Subcutaneous abdominal adipose tissue (tissue), 5 donors: ENCODE data around the gene RAB36.

Source experiments
- H3K27ac ChIP-seq: one replicate; pipeline ENCODE4 v1.7.0; 2013; ENCODE audit warnings: low read depth, mild to moderate bottlenecking, inconsistent platforms, low read length, moderate library complexity
- H3K27me3 ChIP-seq, 5 donors: one replicate each; pipeline ENCODE4 v1.7.0; 2013; ENCODE audit warnings: low read length in 5 of 5, inconsistent platforms in 1 of 5; ENCODE audit not compliant: control insufficient read depth in 5 of 5, insufficient read depth in 4 of 5
- H3K36me3 ChIP-seq, 5 donors: one replicate each; pipeline ENCODE4 v1.7.0; 2013; ENCODE audit warnings: low read length in 5 of 5; ENCODE audit not compliant: control insufficient read depth in 5 of 5, insufficient read depth in 5 of 5
- H3K4me1 ChIP-seq, 5 donors: one replicate each; pipeline ENCODE4 v1.7.0; 2013; ENCODE audit warnings: low read length in 5 of 5, mild to moderate bottlenecking in 3 of 5, moderate library complexity in 1 of 5; ENCODE audit not compliant: control insufficient read depth in 5 of 5, insufficient read depth in 5 of 5
- H3K4me3 ChIP-seq, 5 donors: one replicate each; pipeline ENCODE4 v1.7.0; 2013; ENCODE audit warnings: low read length in 5 of 5, low read depth in 1 of 5
- H3K9ac ChIP-seq, 5 donors: one replicate each; pipeline ENCODE4 v1.7.0; 2013; ENCODE audit warnings: low read length in 5 of 5, mild to moderate bottlenecking in 4 of 5, moderate library complexity in 3 of 5
- H3K9me3 ChIP-seq, 5 donors: one replicate each; pipeline ENCODE4 v1.7.0; 2013; ENCODE audit warnings: low read length in 5 of 5; ENCODE audit not compliant: control insufficient read depth in 5 of 5
- donor health status: healthy.
- donor health status: healthy.
- donor health status: healthy.
- donor health status: healthy.
- donor health status: healthy.

The RAB36 gene

DNA sequence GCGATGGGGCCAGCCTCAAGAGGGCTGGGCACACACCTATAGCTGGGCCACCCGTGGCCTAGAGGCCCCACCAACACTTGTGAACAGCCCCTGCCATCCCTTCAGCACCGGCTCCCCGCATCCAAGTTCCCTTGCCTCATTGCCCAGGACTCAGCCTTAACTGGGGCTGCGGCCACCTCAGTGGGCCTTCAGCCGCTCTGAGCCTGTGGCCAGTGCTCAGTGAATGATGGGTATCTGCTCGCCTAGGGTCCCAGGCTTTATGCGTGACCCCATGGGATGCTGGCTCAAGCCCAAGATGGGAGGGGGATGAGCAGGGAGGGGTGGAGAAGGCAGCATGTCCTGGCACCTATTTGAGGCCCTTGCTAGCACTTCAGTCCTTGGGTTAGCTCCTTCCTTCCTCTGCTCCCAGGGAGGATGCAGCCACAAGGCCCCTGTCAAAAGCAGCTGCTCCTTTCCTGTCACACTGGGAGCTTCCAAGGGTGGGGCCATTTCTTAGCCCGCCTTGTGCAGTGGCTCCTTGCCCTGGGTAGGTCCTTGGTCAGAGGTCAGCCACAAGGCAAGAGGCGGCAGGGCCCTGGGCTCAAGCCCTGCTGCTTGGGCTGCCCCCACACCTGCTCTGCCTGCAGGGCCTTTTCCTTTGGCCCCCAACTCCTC is 43.1 kb upstream of the RAB36 start:
- H3K27me3 ChIP-seq, result no peaks in the 10 kb centered on the region
- peaks cover 0 to 4% (median 0%) of the 10 kb centered on the region in 5 donors for H3K36me3 ChIP-seq
- H3K27ac ChIP-seq, result no peak overlapping the region
- peaks cover 0 to 55% (median 13%) of the 10 kb centered on the region in 5 donors for H3K4me1 ChIP-seq
- no peak overlapping the region for H3K9ac ChIP-seq
- no peaks in the 10 kb centered on the region for H3K9me3 ChIP-seq
- H3K4me3 ChIP-seq, result no peak overlapping the region

GRCh38 chr22:23102776-23103175 is 42.5 kb upstream of the RAB36 start:
- no peak overlapping the region for H3K9ac ChIP-seq
- H3K27ac ChIP-seq, result no peak overlapping the region

GRCh38 chr22:23103199-23103954 is 41.9 kb upstream of the RAB36 start:
- Histone ChIP-seq H3K27me3 (no peaks in the 10 kb centered on the region), H3K4me1 (peaks cover 0 to 42% (median 8%) of the 10 kb centered on the region in 5 donors), H3K9ac (no peak overlapping the region), H3K27ac (no peak overlapping the region), H3K4me3 (no peak overlapping the region), H3K36me3 (peaks cover 0 to 6% (median 0%) of the 10 kb centered on the region in 5 donors), H3K9me3 (no peaks in the 10 kb centered on the region)

More at GRCh38 chr22:23102776-23103175, 42.5 kb upstream of the RAB36 start:
- peaks cover 0 to 48% (median 13%) of the 10 kb centered on the region in 5 donors for H3K4me1 ChIP-seq
- H3K9me3 ChIP-seq, result no peaks in the 10 kb centered on the region
- no peak overlapping the region for H3K4me3 ChIP-seq
- H3K27me3 ChIP-seq, result no peaks in the 10 kb centered on the region
- peaks cover 0 to 4% (median 0%) of the 10 kb centered on the region in 5 donors for H3K36me3 ChIP-seq

- Histone ChIP-seq H3K4me1 (peaks cover 0 to 38% (median 0%) of the 10 kb centered on the region in 5 donors), H3K27me3 (no peaks in the 10 kb centered on the region), H3K9ac (no peak overlapping the region), H3K36me3 (peaks cover 0 to 6% (median 0%) of the 10 kb centered on the region in 5 donors), H3K27ac (no peak overlapping the region), H3K9me3 (no peaks in the 10 kb centered on the region), H3K4me3 (no peak overlapping the region)
These were observed 40.9 kb upstream of the RAB36 start for GRCh38 chr22:23104187-23104971.

DNA sequence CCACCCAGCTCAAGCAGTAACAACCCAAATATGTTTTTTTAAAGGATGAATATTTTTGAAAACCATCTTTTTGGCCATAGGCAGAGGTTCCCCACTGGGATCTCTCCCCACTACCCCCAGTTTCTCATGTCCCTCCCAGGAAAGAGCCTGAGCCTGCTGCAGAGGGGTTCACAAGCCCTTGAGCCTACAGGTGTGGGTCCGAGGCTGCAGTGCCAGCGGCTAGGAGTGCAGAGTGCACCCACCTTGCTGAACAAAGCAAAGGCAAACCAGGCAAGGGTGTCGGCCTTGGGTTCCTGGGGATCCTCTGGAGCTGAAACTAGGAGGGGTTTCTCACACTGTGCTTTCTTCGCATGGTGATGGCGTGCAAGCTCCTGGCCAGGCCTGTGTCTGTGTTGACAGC is 40.0 kb upstream of the RAB36 start:
- H3K36me3 ChIP-seq, result peaks cover 0 to 6% (median 0%) of the 10 kb centered on the region in 5 donors
- no peaks in the 10 kb centered on the region for H3K27me3 ChIP-seq
- no peaks in the 10 kb centered on the region for H3K9me3 ChIP-seq
- H3K9ac ChIP-seq, result no peak overlapping the region
- no peak overlapping the region for H3K27ac ChIP-seq
- H3K4me3 ChIP-seq, result no peak overlapping the region
- peaks cover 0 to 38% (median 1%) of the 10 kb centered on the region in 5 donors for H3K4me1 ChIP-seq

- Histone ChIP-seq H3K9ac (no peak overlapping the region), H3K4me1 (peaks cover 0 to 38% (median 4%) of the 10 kb centered on the region in 5 donors), H3K9me3 (no peaks in the 10 kb centered on the region), H3K27ac (no peak overlapping the region), H3K4me3 (no peak overlapping the region), H3K36me3 (peaks cover 0 to 6% (median 0%) of the 10 kb centered on the region in 5 donors), H3K27me3 (no peaks in the 10 kb centered on the region)
These were observed 39.4 kb upstream of the RAB36 start for GRCh38 chr22:23105919-23106318.

- Histone ChIP-seq H3K9ac (no peak overlapping the region), H3K9me3 (no peaks in the 10 kb centered on the region), H3K4me1 (peaks cover 0 to 41% (median 4%) of the 10 kb centered on the region in 5 donors)
These were observed 38.9 kb upstream of the RAB36 start for GRCh38 chr22:23106344-23106743.

DNA sequence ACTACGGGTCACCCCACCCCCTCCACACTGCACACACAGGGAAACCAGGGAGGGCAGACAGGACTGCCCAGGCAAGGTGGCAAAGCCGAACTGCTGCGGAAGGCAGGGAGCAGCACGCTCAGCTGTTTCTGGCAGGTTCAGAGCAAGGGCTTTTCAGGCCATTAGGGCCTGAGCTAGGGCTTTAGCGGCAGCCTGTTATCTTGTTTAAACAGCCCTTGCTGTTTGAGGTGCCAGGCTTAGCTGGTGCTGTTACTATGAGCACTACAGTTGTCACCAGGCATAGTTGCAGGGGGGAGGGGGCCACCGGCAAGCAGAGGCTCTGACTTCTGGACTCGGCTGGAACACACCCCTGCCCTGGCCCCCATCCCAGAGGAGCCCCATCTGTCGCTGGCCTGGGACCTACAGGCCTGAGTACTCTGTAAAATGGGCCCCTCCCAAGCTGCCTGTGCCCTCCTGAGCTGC is 38.3 kb upstream of the RAB36 start:
- H3K9ac ChIP-seq, result no peak overlapping the region
- no peak overlapping the region for H3K4me3 ChIP-seq
- H3K9me3 ChIP-seq, result no peaks in the 10 kb centered on the region
- H3K36me3 ChIP-seq, result peaks cover 0 to 6% (median 0%) of the 10 kb centered on the region in 5 donors
- peaks cover 0 to 41% (median 5%) of the 10 kb centered on the region in 5 donors for H3K4me1 ChIP-seq
- no peaks in the 10 kb centered on the region for H3K27me3 ChIP-seq
- H3K27ac ChIP-seq, result no peak overlapping the region

More at GRCh38 chr22:23106344-23106743, 38.9 kb upstream of the RAB36 start:
- Histone ChIP-seq H3K27me3 (no peaks in the 10 kb centered on the region), H3K4me3 (no peak overlapping the region), H3K36me3 (peaks cover 0 to 6% (median 0%) of the 10 kb centered on the region in 5 donors), H3K27ac (no peak overlapping the region)

DNA sequence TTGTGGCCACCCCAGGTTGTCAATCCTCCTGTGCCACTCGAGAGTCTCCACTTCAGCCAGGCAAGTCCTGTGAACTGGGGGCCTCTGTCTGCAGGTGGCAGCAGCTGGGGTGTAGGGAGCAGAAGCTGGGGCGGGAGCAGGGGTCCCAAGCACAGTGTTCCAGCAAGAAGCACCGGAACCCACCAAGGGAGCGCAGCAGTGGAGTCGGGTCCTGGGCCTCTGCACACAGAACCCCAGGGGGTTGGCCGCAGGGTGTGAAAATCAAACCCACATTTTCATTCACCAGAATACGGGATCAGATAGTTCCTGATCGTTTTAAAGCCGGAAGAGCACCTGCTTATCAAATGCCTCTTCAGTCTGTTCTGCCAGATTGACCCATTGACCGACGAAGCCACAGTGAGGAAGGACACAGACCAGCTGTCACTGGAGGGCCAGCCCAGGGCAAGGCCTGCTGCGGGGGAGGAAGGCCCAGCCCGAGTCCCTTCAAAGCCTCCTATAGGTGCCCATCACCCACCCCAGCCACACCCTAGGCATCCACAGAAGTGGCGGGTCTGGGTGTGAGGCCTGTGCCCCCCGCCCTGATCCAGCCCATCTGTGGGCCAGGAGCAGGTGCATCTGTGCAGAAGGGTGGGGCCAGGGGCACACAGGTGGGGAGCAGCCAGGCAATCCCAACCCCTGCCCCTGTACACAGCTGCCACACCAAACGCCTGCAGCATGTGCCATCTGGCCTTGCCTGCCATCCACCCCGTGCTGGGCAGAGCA is 37.6 kb upstream of the RAB36 start:
- no peak overlapping the region for H3K9ac ChIP-seq

More for the DNA sequence above, 37.6 kb upstream of the RAB36 start:
- Histone ChIP-seq H3K9me3 (no peaks in the 10 kb centered on the region), H3K27ac (no peak overlapping the region), H3K4me3 (no peak overlapping the region), H3K27me3 (no peaks in the 10 kb centered on the region), H3K4me1 (peaks cover 0 to 41% (median 12%) of the 10 kb centered on the region in 5 donors), H3K36me3 (peaks cover 0 to 6% (median 0%) of the 10 kb centered on the region in 5 donors)
